GM12878 (cell line): ENCODE data around the gene AEN. TPM values are rescaled to one million over a fixed set of nuclear protein-coding genes. Genes with fewer than 3 reads are reported as not detected.

Source experiments
- ATAC-seq: fragments of 200-7000 bp; cut with Tn5 transposase; 3 replicates; pipeline ENCODE4 v1.9.1; 2020; ENCODE audit warnings: mild to moderate bottlenecking, moderate library complexity
- BruUV-seq: library from RNA; stranded (reverse); fragments of 400-500 nt; replicated peaks from 2 replicates; lab custom pipeline; 2021; lab: Mats Ljungman, UMichigan
- CTCF ChIA-PET: fragments of 300-600 bp; sonication (Branson Sonifier 250); formaldehyde crosslinking; extraction: SDS; loops from one replicate; lab custom pipeline; 2021; ENCODE audit warnings: inconsistent platforms; lab: Yijun Ruan, JAX
- POLR2A ChIA-PET: fragments of 350-600 bp; formaldehyde crosslinking; extraction: SDS; loops from one replicate; lab custom pipeline; 2021; ENCODE audit warnings: inconsistent platforms; lab: Charles Lee
- RAD21 ChIA-PET: fragments of 300-600 bp; sonication (Branson Sonifier 250); formaldehyde crosslinking; loops from one replicate; lab custom pipeline; 2023; ENCODE audit warnings: antibody characterized with exemption; ENCODE audit not compliant: unreplicated experiment; lab: Charles Lee
- SMC1A ChIA-PET: fragments of 300-600 bp; sonication (Branson Sonifier 250); formaldehyde crosslinking; loops from one replicate; lab custom pipeline; 2023; ENCODE audit not compliant: unreplicated experiment, uncharacterized antibody; lab: Charles Lee
- DNase-seq: peaks from one replicate; pipeline ENCODE4 v3.0.0-alpha.2; 2011; ENCODE audit warnings: low read depth, low spot score
- FAIRE-seq: peaks from 3 replicates; lab custom pipeline; 2011; peaks lifted over from hg19 to GRCh38; lab: Jason Lieb, UNC
- H2AFZ ChIP-seq: 2 replicates; pipeline ENCODE4 v1.6.0; 2011; ENCODE audit warnings: low read depth, low read length, control low read depth; ENCODE audit not compliant: control insufficient read depth
- H3K27ac ChIP-seq: 2 replicates; pipeline ENCODE4 v1.5.1; 2011; ENCODE audit warnings: control low read depth; ENCODE audit not compliant: control insufficient read depth, insufficient read depth
- H3K27me3 ChIP-seq, 2 experiments: replicated peaks in 1 of 2; 2 replicates each; pipeline versions ENCODE4 v1.6.0 to v1.6.1; 2011; ENCODE audit warnings: low read length in 1 of 2; ENCODE audit not compliant: control insufficient read depth in 2 of 2, insufficient read depth in 2 of 2
- H3K36me3 ChIP-seq, 2 experiments: 2 replicates each; pipeline ENCODE4 v1.5.1; 2011; ENCODE audit warnings: low read length in 1 of 2; ENCODE audit not compliant: control insufficient read depth in 2 of 2, insufficient read depth in 2 of 2
- H3K4me1 ChIP-seq: 2 replicates; pipeline ENCODE4 v1.6.1; 2011; ENCODE audit warnings: mild to moderate bottlenecking, low read length, moderate library complexity, mixed read lengths; ENCODE audit not compliant: control insufficient read depth, insufficient read depth
- H3K4me2 ChIP-seq: 2 replicates; pipeline ENCODE4 v1.6.0; 2011; ENCODE audit warnings: control low read depth; ENCODE audit not compliant: control insufficient read depth, insufficient read depth
- H3K4me3 ChIP-seq: fragments of 200-600 bp; sonication (generic); 2 replicates; pipeline ENCODE4 v1.5.1; 2016
- H3K79me2 ChIP-seq: 2 replicates; pipeline ENCODE4 v1.6.0; 2011; ENCODE audit warnings: low read length; ENCODE audit not compliant: control insufficient read depth, insufficient read depth
- H3K9ac ChIP-seq: 2 replicates; pipeline ENCODE4 v1.8.0; 2011; ENCODE audit warnings: low read length, control low read depth, mixed read lengths; ENCODE audit not compliant: control insufficient read depth, insufficient read depth
- H3K9me3 ChIP-seq: replicated peaks from 3 replicates; pipeline ENCODE4 v1.5.1; 2011; ENCODE audit warnings: mild to moderate bottlenecking, low read length; ENCODE audit not compliant: control insufficient read depth, insufficient read depth
- H4K20me1 ChIP-seq: 2 replicates; pipeline ENCODE4 v1.6.0; 2011; ENCODE audit not compliant: control insufficient read depth, insufficient read depth
- ASH2L ChIP-seq: fragments of 300-600, 200-600 bp; sonication (generic); IDR thresholded peaks from 2 replicates; pipeline ENCODE4 v1.6.1; 2017; ENCODE audit warnings: low read depth, mild to moderate bottlenecking, borderline replicate concordance
- MLLT1 ChIP-seq: fragments of 450-650 bp; IDR thresholded peaks from 2 replicates; pipeline ENCODE4 v1.6.1; 2016; ENCODE audit warnings: mild to moderate bottlenecking
- SREBF2 ChIP-seq: IDR thresholded peaks from 2 replicates; pipeline ENCODE4 v1.6.1; 2012; ENCODE audit warnings: mild to moderate bottlenecking, low read length
- SUPT20H ChIP-seq: IDR thresholded peaks from 2 replicates; pipeline ENCODE4 v1.6.1; 2011; ENCODE audit warnings: low read depth, mild to moderate bottlenecking, low read length, moderate library complexity, borderline replicate concordance; ENCODE audit not compliant: control insufficient read depth
- WGBS: methylation state at CpG from one replicate; pipeline ENCODE4 v1.1.6; 2016; ENCODE audit warnings: low lambda C conversion rate; ENCODE audit not compliant: insufficient replicate concordance, insufficient coverage; ENCODE audit errors: missing lambda C conversion rate; 5-methylcytosine and 5-hydroxymethylcytosine counted together
- in situ Hi-C: fragments of 300-500 bp; cut with MboI; formaldehyde crosslinking; loops from 9 replicates; pipeline ENCODE4 v1.14.3; 2018; ENCODE audit warnings: mixed read lengths
- intact Hi-C: fragments of 100-400 bp; cut with micrococcal nuclease; formaldehyde crosslinking; loops from one replicate; pipeline ENCODE4 v1.14.2; 2022; ENCODE audit not compliant: unreplicated experiment
- polyA plus RNA-seq, 11 experiments: library from polyadenylated mRNA; depleted of rRNA in 4 of 11; unstranded in 6 of 11; stranded (reverse) in 5 of 11; fragments of >200 nt; fragmentation: Nextera tagmentation in 4 of 11; fragmentation: Illumina TruSeq in 1 of 11; extraction: Ambion mirVana in 4 of 11; extraction: Trizol in 1 of 11; gene quantifications; 1 replicate in 1 of 11; 2 replicates in 10 of 11; pipeline versions ENCODE4 v1.2.1 to v1.2.3, GENCODE V29; 2011 to 2016; ENCODE audit warnings: inconsistent platforms in 2 of 11, missing spikeins in 2 of 11, low read depth in 1 of 11
- total RNA-seq, 4 experiments: library from RNA; depleted of rRNA in 3 of 4; stranded (reverse); fragments of >200 nt in 3 of 4; fragmentation: Illumina TruSeq in 1 of 4; extraction: Trizol in 1 of 4; gene quantifications; 2 replicates each; pipeline versions ENCODE4 v1.2.1 to v1.2.3, GENCODE V29; 2013 to 2021

The AEN gene
- total and polyA plus RNA-seq, 10 of the 15 experiments (the other 5 are each of a cell fraction or from before 2014, with no cell fraction given): 11.7 to 81.2 (median 53.7) TPM

- RAD21 ChIA-PET: interaction anchor here (1.6 kb wide), 1 partner anchor 20 kb away, joined by 4 read pairs; the partner anchor contains the start of gene ISG20
- BruUV-seq: no TSS peak
Measured at GRCh38 chr15:88618686-88619085, 2.5 kb upstream of the AEN start.

GRCh38 chr15:88619796-88620195 lies 1.3 kb upstream of the AEN start:
- peak overlapping the region; percentile 15; the same call in 1 of the 2 replicates for H2AFZ ChIP-seq
- RAD21 ChIA-PET: interaction anchor here (1.6 kb wide), 1 partner anchor 19 kb away, joined by 4 read pairs; the partner anchor contains the start of gene ISG20
- no TSS peak for BruUV-seq
- peaks cover 37% of the 10 kb centered on the region for H3K79me2 ChIP-seq
- H3K4me2 ChIP-seq: no peak overlapping the region
- POLR2A ChIA-PET: no interaction called here
- in situ Hi-C loops (loop anchor here (5.0 kb wide), 1 partner anchor 142 kb away; no protein-coding TSS in a partner anchor), intact Hi-C loops (loop anchor here (5.0 kb wide), 1 partner anchor 72 kb away; the partner anchor contains the start of gene DET1)
- ATAC-seq: no peak
- WGBS: 70% methylated on average over 2 of the region's 2 CpGs
- no peak overlapping the region; the same call in 1 of the 2 replicates for H3K27ac ChIP-seq
- SMC1A ChIA-PET: no interaction called here
- no peaks in the 10 kb centered on the region; a peak in 2 of 4 replicates for H3K36me3 ChIP-seq
- no peak for DNase-seq
- H3K27me3 ChIP-seq: no peaks in the 10 kb centered on the region
- TF ChIP-seq SUPT20H: no peak
- no peaks in the 10 kb centered on the region for H3K9me3 ChIP-seq
- FAIRE-seq: no peak
- peaks cover 41% of the 10 kb centered on the region for H3K4me1 ChIP-seq
- CTCF ChIA-PET: interaction anchor here (1.4 kb wide), 1 partner anchor 44 kb away, joined by 3 read pairs; no protein-coding TSS in a partner anchor
- H4K20me1 ChIP-seq: peaks cover 6% of the 10 kb centered on the region; the same call in 1 of the 2 replicates
- H3K9ac ChIP-seq: no peak overlapping the region
- no peak overlapping the region for H3K4me3 ChIP-seq

More at GRCh38 chr15:88618686-88619085, 2.5 kb upstream of the AEN start:
- CTCF ChIA-PET: interaction anchor here (1.4 kb wide), 1 partner anchor 45 kb away, joined by 3 read pairs; no protein-coding TSS in a partner anchor
- Histone ChIP-seq H3K9ac (no peak overlapping the region), H4K20me1 (peaks cover 6% of the 10 kb centered on the region; the same call in 1 of the 2 replicates), H3K4me3 (no peak overlapping the region), H3K27me3 (no peaks in the 10 kb centered on the region), H3K79me2 (peaks cover 26% of the 10 kb centered on the region), H3K27ac (no peak overlapping the region), H3K9me3 (no peaks in the 10 kb centered on the region), H3K4me1 (peaks cover 32% of the 10 kb centered on the region), H2AFZ (no peak overlapping the region), H3K36me3 (no peaks in the 10 kb centered on the region; a peak in 1 of 4 replicates), H3K4me2 (no peak overlapping the region)
- DNase-seq (no peak), FAIRE-seq (no peak), ATAC-seq (no peak)
- TF ChIP-seq ASH2L: no peak
- TF ChIP-seq MLLT1: no peak
- TF ChIP-seq SREBF2: no peak
- POLR2A ChIA-PET: no interaction called here
- intact Hi-C loops: no loop called here
- SMC1A ChIA-PET: interaction anchor here (0.6 kb wide), 1 partner anchor 157 kb away, joined by 3 read pairs; no protein-coding TSS in a partner anchor
- in situ Hi-C loops: no loop called here
